ENCODE results near the gene HTT. TPM values are rescaled to one million over a fixed set of nuclear protein-coding genes. Genes with fewer than 3 reads are reported as not detected.
"Not testable (repeated sequence)": the region's sequence is repeated elsewhere in the genome, so short reads cannot be mapped to it uniquely, and the experiment has no call there.

HTT gene
- total RNA-seq, 2 experiments from 2014 or later = 56.9 to 62.6 TPM

DNA sequence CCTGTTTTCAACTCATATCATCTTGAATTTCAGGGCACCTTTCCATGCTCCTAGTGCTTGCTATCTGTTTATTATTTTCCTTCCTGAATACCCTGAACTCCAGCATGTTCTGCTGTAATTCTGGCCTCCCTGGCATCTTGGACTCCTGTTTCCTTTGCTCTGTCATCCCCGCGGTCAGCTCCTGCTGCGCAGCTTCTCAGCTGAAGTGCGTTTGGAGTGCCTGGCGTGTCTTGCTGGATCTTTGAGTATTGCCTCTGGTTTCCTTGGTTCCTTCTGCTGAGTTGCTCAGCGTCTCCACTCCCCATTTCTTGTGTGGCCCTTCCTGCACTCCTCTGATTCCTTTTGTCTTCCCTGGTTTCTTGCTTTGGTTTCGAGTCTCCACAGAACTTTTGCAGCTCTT lies 84.4 kb downstream of the HTT start:
- peaks cover 67% of the 10 kb centered on the region for H3K36me3 ChIP-seq (ENCODE audit: insufficient read depth, low read length)
- H3K4me3 Mint-ChIP-seq = no peak overlapping the region
- ChIA-PET CTCF (no interaction called here), POLR2A (no interaction called here)
- no peak overlapping the region for H3K4me3 ChIP-seq (ENCODE audit: low read length)
- H3K27me3 ChIP-seq (ENCODE audit: control insufficient read depth in 1 of 2, insufficient read depth in 2 of 2, low read length in 2 of 2) = no peaks in the 10 kb centered on the region
- H3K27ac ChIP-seq (ENCODE audit: low read depth in 1 of 2, low read length in 2 of 2) = no peak overlapping the region
- no peak for DNase-seq
- intact Hi-C loops (cut with DNase I, micrococcal nuclease) = no loop called here
- H3K27me3 Mint-ChIP-seq = no peaks in the 10 kb centered on the region
- peaks cover 9% of the 10 kb centered on the region for H3K9me3 Mint-ChIP-seq
- peak overlapping the region; percentile 4 for H3K27ac Mint-ChIP-seq
- H3K36me3 Mint-ChIP-seq (ENCODE audit: low read depth) = peaks cover 91% of the 10 kb centered on the region
- H3K4me1 Mint-ChIP-seq (ENCODE audit: low read depth) = peaks cover 6% of the 10 kb centered on the region
- H3K9me3 ChIP-seq (ENCODE audit: control insufficient read depth in 1 of 2, insufficient read depth in 1 of 2, low read length in 2 of 2) = no peaks in the 10 kb centered on the region
- no peaks in the 10 kb centered on the region for H3K4me1 ChIP-seq (ENCODE audit: insufficient read depth, low read length)
- TF ChIP-seq, protein P1, sequence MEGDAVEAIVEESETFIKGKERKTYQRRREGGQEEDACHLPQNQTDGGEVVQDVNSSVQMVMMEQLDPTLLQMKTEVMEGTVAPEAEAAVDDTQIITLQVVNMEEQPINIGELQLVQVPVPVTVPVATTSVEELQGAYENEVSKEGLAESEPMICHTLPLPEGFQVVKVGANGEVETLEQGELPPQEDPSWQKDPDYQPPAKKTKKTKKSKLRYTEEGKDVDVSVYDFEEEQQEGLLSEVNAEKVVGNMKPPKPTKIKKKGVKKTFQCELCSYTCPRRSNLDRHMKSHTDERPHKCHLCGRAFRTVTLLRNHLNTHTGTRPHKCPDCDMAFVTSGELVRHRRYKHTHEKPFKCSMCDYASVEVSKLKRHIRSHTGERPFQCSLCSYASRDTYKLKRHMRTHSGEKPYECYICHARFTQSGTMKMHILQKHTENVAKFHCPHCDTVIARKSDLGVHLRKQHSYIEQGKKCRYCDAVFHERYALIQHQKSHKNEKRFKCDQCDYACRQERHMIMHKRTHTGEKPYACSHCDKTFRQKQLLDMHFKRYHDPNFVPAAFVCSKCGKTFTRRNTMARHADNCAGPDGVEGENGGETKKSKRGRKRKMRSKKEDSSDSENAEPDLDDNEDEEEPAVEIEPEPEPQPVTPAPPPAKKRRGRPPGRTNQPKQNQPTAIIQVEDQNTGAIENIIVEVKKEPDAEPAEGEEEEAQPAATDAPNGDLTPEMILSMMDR (IDR thresholded peaks at IDR 0.05) = no peak
- ATAC-seq (ENCODE audit: poor library complexity) = no peak

DNA sequence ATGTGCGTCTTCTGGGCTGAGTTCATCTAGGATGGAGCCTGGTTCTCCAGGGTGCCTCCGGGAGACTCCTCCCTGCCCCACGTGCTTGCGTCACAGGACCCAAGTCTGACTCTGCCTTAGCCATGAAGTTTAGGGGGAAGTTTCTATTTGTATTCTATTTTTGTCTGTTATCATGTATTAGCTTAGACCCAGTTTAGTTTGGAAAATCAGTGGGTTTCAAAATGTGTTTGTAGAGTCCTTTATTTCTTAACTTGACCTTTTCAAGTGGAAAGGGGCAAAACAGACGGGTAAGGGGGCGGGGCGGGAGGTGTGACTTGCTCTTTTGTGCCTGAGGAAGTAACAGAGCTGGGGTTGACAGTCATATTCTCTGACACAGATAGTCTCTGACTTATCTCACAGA lies 86.0 kb downstream of the HTT start:
- H3K27me3 Mint-ChIP-seq = no peaks in the 10 kb centered on the region
- H3K4me1 Mint-ChIP-seq (ENCODE audit: low read depth) = peaks cover 21% of the 10 kb centered on the region
- no peak overlapping the region for H3K4me3 ChIP-seq (ENCODE audit: low read length)
- no peak for ATAC-seq (ENCODE audit: poor library complexity)
- H3K27ac Mint-ChIP-seq = no peak overlapping the region
- H3K27ac ChIP-seq (ENCODE audit: low read depth in 1 of 2, low read length in 2 of 2) = no peak overlapping the region
- peaks cover 12% of the 10 kb centered on the region for H3K9me3 Mint-ChIP-seq
- no peaks in the 10 kb centered on the region for H3K4me1 ChIP-seq (ENCODE audit: insufficient read depth, low read length)
- H3K36me3 Mint-ChIP-seq (ENCODE audit: low read depth) = peaks cover 96% of the 10 kb centered on the region
- CTCF ChIA-PET = no interaction called here
- H3K9me3 ChIP-seq (ENCODE audit: control insufficient read depth in 1 of 2, insufficient read depth in 1 of 2, low read length in 2 of 2) = no peaks in the 10 kb centered on the region
- H3K36me3 ChIP-seq (ENCODE audit: insufficient read depth, low read length) = peaks cover 62% of the 10 kb centered on the region
- no peak for DNase-seq
- intact Hi-C loops (cut with DNase I, micrococcal nuclease) = no loop called here
- TF ChIP-seq, protein P1 (IDR thresholded peaks at IDR 0.05) = no peak
- POLR2A ChIA-PET = no interaction called here
- no peaks in the 10 kb centered on the region for H3K27me3 ChIP-seq (ENCODE audit: control insufficient read depth in 1 of 2, insufficient read depth in 2 of 2, low read length in 2 of 2)
- H3K4me3 Mint-ChIP-seq = no peak overlapping the region

DNA sequence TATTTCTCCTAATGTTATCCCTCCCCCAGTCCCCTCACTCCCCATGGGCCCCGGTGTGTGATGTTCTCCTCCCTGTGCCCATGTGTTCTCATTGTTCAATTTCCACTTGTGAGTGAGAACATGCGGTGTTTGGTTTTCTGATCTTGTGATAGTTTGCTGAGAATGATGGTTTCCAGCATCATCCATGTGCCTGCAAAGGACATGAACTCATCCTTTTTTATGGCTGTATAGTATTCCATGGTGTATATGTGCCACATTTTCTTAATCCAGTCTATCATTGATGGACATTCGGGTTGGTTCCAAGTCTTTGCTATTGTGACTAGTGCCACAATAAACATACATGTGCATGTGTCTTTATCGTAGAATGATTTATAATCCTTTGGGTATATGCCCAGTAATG lies 86.6 kb downstream of the HTT start:
- ATAC-seq (ENCODE audit: poor library complexity); intact Hi-C loops (cut with DNase I, micrococcal nuclease); H3K27me3 ChIP-seq (ENCODE audit: control insufficient read depth in 1 of 2, insufficient read depth in 2 of 2, low read length in 2 of 2); H3K4me3 Mint-ChIP-seq; CTCF ChIA-PET; POLR2A ChIA-PET; H3K9me3 ChIP-seq (ENCODE audit: control insufficient read depth in 1 of 2, insufficient read depth in 1 of 2, low read length in 2 of 2); H3K27ac ChIP-seq (ENCODE audit: low read depth in 1 of 2, low read length in 2 of 2); H3K4me3 ChIP-seq (ENCODE audit: low read length); H3K4me1 ChIP-seq (ENCODE audit: insufficient read depth, low read length); H3K27me3 Mint-ChIP-seq; DNase-seq; H3K27ac Mint-ChIP-seq: not testable (repeated sequence)
- Mint-ChIP-seq H3K9me3 (peaks cover 12% of the 10 kb centered on the region), H3K36me3 (ENCODE audit: low read depth) (peaks cover 99% of the 10 kb centered on the region), H3K4me1 (ENCODE audit: low read depth) (peaks cover 24% of the 10 kb centered on the region)
- peaks cover 60% of the 10 kb centered on the region for H3K36me3 ChIP-seq (ENCODE audit: insufficient read depth, low read length)

DNA sequence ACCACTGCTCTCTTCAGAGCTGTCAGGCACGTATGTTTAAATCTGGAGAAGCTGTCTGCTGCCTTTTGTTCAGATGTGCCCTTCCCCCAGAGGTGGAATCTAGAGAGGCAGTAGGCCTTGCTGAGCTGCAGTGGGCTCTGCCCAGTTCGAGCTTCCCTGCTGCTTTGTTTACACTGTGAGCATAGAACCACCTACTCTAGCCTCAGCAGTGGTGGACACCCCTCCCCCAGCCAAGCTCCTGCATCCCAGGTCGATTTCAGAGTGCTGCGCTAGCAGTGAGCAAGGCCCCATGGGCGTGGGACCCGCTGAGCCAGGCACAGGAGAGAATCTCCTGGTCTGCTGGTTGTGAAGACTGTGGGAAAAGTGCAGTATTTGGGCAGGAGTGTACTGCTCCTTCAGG lies 92.0 kb downstream of the HTT start:
- ATAC-seq (ENCODE audit: poor library complexity); H3K27me3 ChIP-seq (ENCODE audit: control insufficient read depth in 1 of 2, insufficient read depth in 2 of 2, low read length in 2 of 2); H3K4me3 Mint-ChIP-seq; H3K27ac Mint-ChIP-seq; H3K4me3 ChIP-seq (ENCODE audit: low read length); POLR2A ChIA-PET; intact Hi-C loops (cut with DNase I, micrococcal nuclease); DNase-seq; H3K27ac ChIP-seq (ENCODE audit: low read depth in 1 of 2, low read length in 2 of 2); H3K9me3 ChIP-seq (ENCODE audit: control insufficient read depth in 1 of 2, insufficient read depth in 1 of 2, low read length in 2 of 2); H3K4me1 ChIP-seq (ENCODE audit: insufficient read depth, low read length); H3K27me3 Mint-ChIP-seq; CTCF ChIA-PET: not testable (repeated sequence)
- Mint-ChIP-seq H3K36me3 (ENCODE audit: low read depth) (peaks cover 94% of the 10 kb centered on the region), H3K4me1 (ENCODE audit: low read depth) (peaks cover 24% of the 10 kb centered on the region), H3K9me3 (peaks cover 11% of the 10 kb centered on the region)
- H3K36me3 ChIP-seq (ENCODE audit: insufficient read depth, low read length) = peaks cover 20% of the 10 kb centered on the region
